ENCODE data around the gene CDK5RAP2. TPM values are rescaled to one million over a fixed set of nuclear protein-coding genes. Genes with fewer than 3 reads are reported as not detected.

CDK5RAP2 gene
- total RNA-seq, 1 donor from 2014 or later = 40.4 TPM

DNA sequence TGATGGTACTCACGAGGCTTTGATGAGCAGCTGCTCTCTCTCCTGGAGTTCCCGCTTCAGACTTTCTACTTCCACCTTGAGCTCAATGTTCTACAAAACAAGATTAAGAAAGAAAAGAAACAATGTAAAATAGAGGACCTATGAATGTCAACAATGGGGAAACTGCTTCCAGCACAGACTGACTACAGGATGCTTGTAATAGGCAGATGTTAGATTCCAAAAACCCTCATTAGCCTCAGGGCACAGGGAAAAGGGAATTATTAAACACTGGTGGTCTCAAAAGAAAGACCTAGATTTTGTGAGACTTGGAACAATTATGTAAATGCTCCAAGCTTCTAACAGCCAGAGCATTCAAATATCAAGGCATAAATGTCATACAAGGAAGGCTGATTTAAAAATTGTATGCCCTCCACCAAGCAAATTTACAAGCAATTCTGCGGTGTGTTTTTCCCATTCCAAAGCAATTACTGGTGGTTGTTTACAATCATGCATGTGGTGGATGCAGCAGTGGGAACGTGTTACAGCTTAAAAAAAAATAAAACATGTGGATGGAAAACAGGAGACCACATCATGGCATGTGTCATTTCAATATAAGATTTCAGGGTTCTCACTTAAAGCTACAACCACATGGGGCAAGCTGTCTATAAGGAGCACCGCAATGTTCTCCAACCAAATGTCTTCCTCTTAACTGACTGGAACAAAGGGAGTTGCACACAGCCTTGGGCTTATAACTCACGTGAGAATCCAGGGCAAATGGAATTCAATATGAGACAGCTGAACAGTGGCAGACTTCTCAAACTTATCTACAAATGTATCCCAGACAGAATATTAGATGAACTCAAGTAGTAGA is 34.0 kb downstream of the CDK5RAP2 start:
- TF ChIP-seq, protein P1, sequence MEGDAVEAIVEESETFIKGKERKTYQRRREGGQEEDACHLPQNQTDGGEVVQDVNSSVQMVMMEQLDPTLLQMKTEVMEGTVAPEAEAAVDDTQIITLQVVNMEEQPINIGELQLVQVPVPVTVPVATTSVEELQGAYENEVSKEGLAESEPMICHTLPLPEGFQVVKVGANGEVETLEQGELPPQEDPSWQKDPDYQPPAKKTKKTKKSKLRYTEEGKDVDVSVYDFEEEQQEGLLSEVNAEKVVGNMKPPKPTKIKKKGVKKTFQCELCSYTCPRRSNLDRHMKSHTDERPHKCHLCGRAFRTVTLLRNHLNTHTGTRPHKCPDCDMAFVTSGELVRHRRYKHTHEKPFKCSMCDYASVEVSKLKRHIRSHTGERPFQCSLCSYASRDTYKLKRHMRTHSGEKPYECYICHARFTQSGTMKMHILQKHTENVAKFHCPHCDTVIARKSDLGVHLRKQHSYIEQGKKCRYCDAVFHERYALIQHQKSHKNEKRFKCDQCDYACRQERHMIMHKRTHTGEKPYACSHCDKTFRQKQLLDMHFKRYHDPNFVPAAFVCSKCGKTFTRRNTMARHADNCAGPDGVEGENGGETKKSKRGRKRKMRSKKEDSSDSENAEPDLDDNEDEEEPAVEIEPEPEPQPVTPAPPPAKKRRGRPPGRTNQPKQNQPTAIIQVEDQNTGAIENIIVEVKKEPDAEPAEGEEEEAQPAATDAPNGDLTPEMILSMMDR (IDR thresholded peaks at IDR 0.05) = no peak
- no peak for DNase-seq (ENCODE audit: low spot score)
- Mint-ChIP-seq H3K36me3 (ENCODE audit: low read depth) (peaks cover 28% of the 10 kb centered on the region), H3K27me3 (ENCODE audit: low read depth) (no peaks in the 10 kb centered on the region), H3K4me3 (ENCODE audit: unreplicated experiment) (no peak overlapping the region), H3K9me3 (ENCODE audit: low read depth) (no peaks in the 10 kb centered on the region), H3K4me1 (ENCODE audit: low read depth) (peaks cover 6% of the 10 kb centered on the region), H3K27ac (ENCODE audit: unreplicated experiment) (no peak overlapping the region)

DNA sequence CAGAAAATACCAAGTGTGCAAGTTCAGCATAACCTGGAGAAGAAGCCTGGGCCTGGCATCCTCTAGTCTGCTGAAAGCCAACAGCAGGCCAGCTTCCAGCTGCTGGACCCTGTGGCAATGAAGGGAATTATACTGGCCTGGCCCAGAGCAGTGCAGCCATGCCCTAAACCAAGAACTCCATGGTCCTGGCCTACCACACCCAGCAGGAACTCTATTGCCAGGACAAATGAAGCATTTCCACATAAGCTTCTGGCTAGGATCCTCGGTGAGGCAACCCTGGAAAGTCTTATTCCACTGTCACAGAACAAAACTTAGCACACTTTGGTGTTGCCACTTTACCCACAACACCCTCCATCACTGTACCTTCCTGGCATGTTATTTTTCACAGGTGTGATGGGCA is 35.5 kb downstream of the CDK5RAP2 start:
- TF ChIP-seq, protein P1 (IDR thresholded peaks at IDR 0.05) = no peak
- no peak for DNase-seq (ENCODE audit: low spot score)
- Mint-ChIP-seq H3K4me1 (ENCODE audit: low read depth) (no peaks in the 10 kb centered on the region), H3K9me3 (ENCODE audit: low read depth) (no peaks in the 10 kb centered on the region), H3K27ac (ENCODE audit: unreplicated experiment) (no peak overlapping the region), H3K4me3 (ENCODE audit: unreplicated experiment) (no peak overlapping the region), H3K36me3 (ENCODE audit: low read depth) (peaks cover 24% of the 10 kb centered on the region), H3K27me3 (ENCODE audit: low read depth) (no peaks in the 10 kb centered on the region)

DNA sequence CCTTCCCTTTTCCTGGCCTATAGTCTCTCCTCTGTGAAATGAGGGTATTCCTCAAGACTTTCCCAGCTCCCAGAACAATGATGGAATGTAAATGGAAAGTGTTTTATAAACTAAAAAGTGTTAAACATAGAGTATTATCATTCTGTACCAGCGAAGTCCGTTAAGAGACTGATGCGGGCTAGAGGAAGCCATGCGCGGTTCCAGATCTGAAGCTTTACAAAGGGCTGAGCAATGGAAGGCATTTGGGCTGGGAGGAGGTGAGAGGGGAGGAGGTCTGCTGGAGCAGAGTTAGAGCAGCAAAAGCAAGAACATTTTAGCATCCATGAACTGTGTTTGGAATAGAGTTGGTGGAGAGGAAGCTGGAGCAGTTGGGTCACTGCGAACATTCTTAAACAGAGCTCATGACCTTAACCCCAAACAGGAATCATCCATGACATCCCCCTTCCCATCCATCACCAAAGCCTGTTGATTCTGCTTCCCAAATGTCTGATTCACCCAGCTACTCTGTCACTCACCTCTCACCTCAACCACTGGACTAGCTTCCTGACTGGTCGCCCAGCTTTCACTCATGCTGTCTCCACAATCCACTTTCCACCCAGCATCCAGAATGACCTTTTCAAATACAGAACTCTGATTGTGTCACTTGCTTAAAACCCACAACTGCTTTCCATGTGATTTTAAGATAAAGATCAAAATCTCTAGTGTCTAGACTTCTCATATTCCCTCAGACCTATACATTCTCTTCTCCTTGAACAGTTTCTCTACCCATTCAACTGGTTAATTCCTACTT is 37.1 kb downstream of the CDK5RAP2 start:
- H3K9me3 Mint-ChIP-seq (ENCODE audit: low read depth) = no peaks in the 10 kb centered on the region
- H3K4me1 Mint-ChIP-seq (ENCODE audit: low read depth) = peaks cover 11% of the 10 kb centered on the region
- no peak overlapping the region for H3K4me3 Mint-ChIP-seq (ENCODE audit: unreplicated experiment)
- TF ChIP-seq, protein P1 (IDR thresholded peaks at IDR 0.05) = no peak
- DNase-seq (ENCODE audit: low spot score) = no peak
- no peak overlapping the region for H3K27ac Mint-ChIP-seq (ENCODE audit: unreplicated experiment)
- no peaks in the 10 kb centered on the region for H3K27me3 Mint-ChIP-seq (ENCODE audit: low read depth)
- H3K36me3 Mint-ChIP-seq (ENCODE audit: low read depth) = peaks cover 23% of the 10 kb centered on the region

DNA sequence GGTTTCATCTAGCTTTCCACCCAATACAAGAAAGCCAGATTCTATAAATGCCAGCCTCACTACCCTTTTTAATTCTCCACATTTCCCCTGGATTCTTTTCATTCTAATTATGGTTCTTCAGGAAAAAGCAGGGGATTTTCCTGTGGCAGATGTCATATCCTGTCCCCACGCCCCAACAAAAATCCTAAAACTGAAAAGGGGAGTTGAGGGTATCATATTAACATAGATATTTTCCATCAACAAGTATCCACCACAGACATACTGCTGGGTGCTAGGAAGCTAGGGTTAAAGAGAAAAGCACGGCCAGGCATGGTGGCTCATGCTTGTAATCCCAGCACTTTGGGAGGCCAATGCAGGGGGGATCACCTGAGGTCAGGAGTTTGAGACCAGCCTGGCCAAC is 38.0 kb downstream of the CDK5RAP2 start:
- Mint-ChIP-seq H3K36me3 (ENCODE audit: low read depth) (peaks cover 23% of the 10 kb centered on the region), H3K9me3 (ENCODE audit: low read depth) (no peaks in the 10 kb centered on the region), H3K4me3 (ENCODE audit: unreplicated experiment) (no peak overlapping the region), H3K27me3 (ENCODE audit: low read depth) (no peaks in the 10 kb centered on the region), H3K4me1 (ENCODE audit: low read depth) (peaks cover 19% of the 10 kb centered on the region), H3K27ac (ENCODE audit: unreplicated experiment) (no peak overlapping the region)
- TF ChIP-seq, protein P1 (IDR thresholded peaks at IDR 0.05) = no peak
- no peak for DNase-seq (ENCODE audit: low spot score)

DNA sequence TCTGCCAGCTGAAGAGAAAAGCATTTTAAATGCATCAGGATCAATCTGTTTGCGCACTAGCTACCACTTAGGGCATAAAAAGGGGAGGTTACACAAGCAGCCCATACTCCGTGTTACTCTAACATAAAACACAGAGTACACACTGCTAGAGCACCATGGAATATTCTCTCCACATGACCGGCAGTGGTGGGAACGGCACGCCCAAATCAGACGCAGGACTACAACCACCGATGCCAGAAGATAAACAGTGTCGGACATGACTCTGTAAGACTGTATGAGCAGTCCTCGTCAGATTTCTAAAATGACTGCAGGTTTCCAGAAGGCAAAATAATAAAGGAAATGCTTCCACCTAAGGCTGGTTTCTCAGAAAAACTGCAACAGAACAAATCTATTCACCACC is 40.0 kb downstream of the CDK5RAP2 start:
- TF ChIP-seq, protein P1 (IDR thresholded peaks at IDR 0.05) = no peak
- Mint-ChIP-seq H3K27me3 (ENCODE audit: low read depth) (no peaks in the 10 kb centered on the region), H3K27ac (ENCODE audit: unreplicated experiment) (no peak overlapping the region), H3K9me3 (ENCODE audit: low read depth) (no peaks in the 10 kb centered on the region), H3K4me1 (ENCODE audit: low read depth) (peaks cover 22% of the 10 kb centered on the region), H3K36me3 (ENCODE audit: low read depth) (peaks cover 24% of the 10 kb centered on the region), H3K4me3 (ENCODE audit: unreplicated experiment) (no peak overlapping the region)
- DNase-seq (ENCODE audit: low spot score) = no peak
